MG63 (cell line): ENCODE data around the gene ITGA6. TPM values are rescaled to one million over a fixed set of nuclear protein-coding genes. Genes with fewer than 3 reads are reported as not detected.

Source experiments
- DNase-seq: peaks from one replicate; pipeline ENCODE4 v3.0.0-alpha.2; 2020
- H3K27me3 ChIP-seq: fragments of 250-450 bp; sonication (Bioruptor Pico); 2 replicates; pipeline ENCODE4 v1.5.1; 2020; ENCODE audit warnings: mild to moderate bottlenecking, moderate library complexity
- H3K36me3 ChIP-seq: fragments of 250-450 bp; sonication (Bioruptor Pico); 2 replicates; pipeline ENCODE4 v1.5.1; 2020; ENCODE audit warnings: mild to moderate bottlenecking, moderate library complexity
- H3K4me3 ChIP-seq: fragments of 250-450 bp; sonication (Bioruptor Pico); 2 replicates; pipeline ENCODE4 v1.5.1; 2020; ENCODE audit warnings: mild to moderate bottlenecking, moderate library complexity
- H3K9me3 ChIP-seq: fragments of 250-450 bp; sonication (Bioruptor Pico); 2 replicates; pipeline ENCODE4 v1.5.1; 2020; ENCODE audit warnings: mild to moderate bottlenecking, moderate library complexity
- total RNA-seq: library from RNA; depleted of rRNA; stranded (reverse); fragments of >200 nt; shearing (Covaris generic); gene quantifications from 2 replicates; pipeline ENCODE4 v1.2.3, GENCODE V29; 2014; ENCODE audit warnings: low replicate concordance

Gene ITGA6
- total RNA-seq, 1 experiment from 2014 or later, result 4.3 TPM

- H3K4me3 ChIP-seq, result no peak overlapping the region
- H3K36me3 ChIP-seq, result no peaks in the 10 kb centered on the region
- no peak for DNase-seq
- H3K27me3 ChIP-seq, result no peaks in the 10 kb centered on the region
- no peaks in the 10 kb centered on the region for H3K9me3 ChIP-seq
These were observed 22.6 kb downstream of the ITGA6 start for GRCh38 chr2:172449911-172450550.

DNA sequence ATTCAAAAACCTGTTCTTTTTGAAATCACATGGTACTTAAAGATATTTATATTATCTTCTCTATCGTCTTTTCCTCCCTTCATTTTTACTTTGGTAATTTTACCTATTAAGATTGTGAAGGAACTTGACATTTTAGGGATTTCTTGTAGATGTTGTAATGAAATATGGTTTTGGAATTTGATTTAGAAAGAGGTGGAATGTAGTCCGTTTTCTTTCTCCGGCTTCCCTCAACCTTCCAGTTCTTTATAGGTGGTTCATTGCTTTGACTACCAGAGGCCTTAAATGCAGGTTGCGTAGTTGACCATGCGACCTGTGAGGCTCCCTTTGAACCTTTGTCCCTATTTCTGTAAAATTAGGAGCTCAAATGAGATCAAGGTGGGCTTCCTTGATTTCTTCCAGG is 24.5 kb downstream of the ITGA6 start:
- no peak for DNase-seq
- Histone ChIP-seq H3K27me3 (no peaks in the 10 kb centered on the region), H3K9me3 (no peaks in the 10 kb centered on the region), H3K36me3 (no peaks in the 10 kb centered on the region), H3K4me3 (no peak overlapping the region)

- H3K9me3 ChIP-seq, result no peaks in the 10 kb centered on the region
- DNase-seq, result no peak
- H3K36me3 ChIP-seq, result no peaks in the 10 kb centered on the region
- no peaks in the 10 kb centered on the region for H3K27me3 ChIP-seq
- no peak overlapping the region for H3K4me3 ChIP-seq
These were observed 25.5 kb downstream of the ITGA6 start for GRCh38 chr2:172452845-172453244.

GRCh38 chr2:172454404-172455120 is 27.2 kb downstream of the ITGA6 start:
- Histone ChIP-seq H3K27me3 (no peaks in the 10 kb centered on the region), H3K9me3 (no peaks in the 10 kb centered on the region), H3K36me3 (no peaks in the 10 kb centered on the region), H3K4me3 (no peak overlapping the region)
- DNase-seq, result no peak

DNA sequence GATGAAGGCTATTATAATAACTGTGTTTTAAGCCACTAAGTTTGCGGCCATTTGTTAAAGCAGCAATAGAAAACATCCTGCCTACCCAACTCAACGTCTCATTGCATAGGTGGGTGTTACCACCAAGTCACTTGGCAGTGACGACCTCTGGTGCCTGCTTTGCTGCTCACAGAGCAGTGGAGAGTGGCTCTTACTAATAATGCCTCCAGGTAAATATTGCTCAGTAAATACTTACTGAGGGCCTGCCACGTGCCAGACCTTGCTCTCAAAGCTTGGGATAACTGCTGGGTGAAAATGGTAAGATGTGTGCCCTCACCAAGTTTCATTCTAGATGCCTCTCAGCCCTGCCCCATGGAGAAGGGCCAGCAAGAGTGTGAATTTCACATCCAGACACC is 27.7 kb downstream of the ITGA6 start:
- H3K36me3 ChIP-seq, result no peaks in the 10 kb centered on the region
- DNase-seq, result no peak

DNA sequence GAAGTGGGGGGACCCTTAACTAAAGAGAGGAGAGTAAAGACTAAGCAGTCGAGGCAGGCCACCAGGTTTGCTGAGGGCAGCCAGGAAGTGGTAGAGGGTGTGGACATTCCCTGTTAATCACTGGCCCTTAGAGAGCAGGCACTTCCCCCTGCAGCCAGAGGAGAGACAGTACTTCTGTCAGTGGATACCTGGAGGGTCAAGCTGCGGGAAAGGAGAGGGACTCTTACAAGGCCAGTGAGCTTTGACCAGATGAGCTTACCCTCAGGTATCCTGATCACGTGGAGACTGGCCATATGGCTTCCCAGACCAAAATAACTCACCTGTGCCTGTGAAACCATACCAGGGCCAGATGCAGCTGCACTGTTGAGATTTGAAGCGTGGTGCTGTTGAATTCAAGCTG is 28.6 kb downstream of the ITGA6 start:
- H3K36me3 ChIP-seq, result no peaks in the 10 kb centered on the region
- no peak for DNase-seq
- no peaks in the 10 kb centered on the region for H3K27me3 ChIP-seq
- no peak overlapping the region for H3K4me3 ChIP-seq
- no peaks in the 10 kb centered on the region for H3K9me3 ChIP-seq

More for the DNA sequence above, 27.7 kb downstream of the ITGA6 start:
- no peaks in the 10 kb centered on the region for H3K9me3 ChIP-seq
- H3K27me3 ChIP-seq, result no peaks in the 10 kb centered on the region
- no peak overlapping the region for H3K4me3 ChIP-seq

DNA sequence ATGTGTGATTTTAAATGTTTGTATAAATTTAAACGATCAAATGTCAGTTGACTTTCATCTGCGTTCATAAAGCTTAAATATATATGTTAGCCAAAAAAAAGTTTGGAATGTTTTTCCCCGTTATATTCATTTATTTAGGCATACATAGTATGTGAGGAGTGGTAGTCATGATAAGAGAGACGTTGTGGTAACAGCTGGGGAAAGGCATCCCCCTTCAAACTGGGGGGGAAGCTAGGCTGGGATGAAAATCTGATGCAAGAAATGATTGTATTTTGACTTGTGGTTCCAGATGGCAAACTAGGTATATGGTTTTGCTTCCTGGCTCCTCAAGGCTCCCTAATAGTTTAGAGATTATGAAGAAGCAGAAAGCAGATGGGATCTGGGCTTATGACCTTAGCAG is 30.1 kb downstream of the ITGA6 start:
- Histone ChIP-seq H3K27me3 (no peaks in the 10 kb centered on the region), H3K9me3 (no peaks in the 10 kb centered on the region), H3K36me3 (no peaks in the 10 kb centered on the region), H3K4me3 (no peak overlapping the region)
- no peak for DNase-seq

DNA sequence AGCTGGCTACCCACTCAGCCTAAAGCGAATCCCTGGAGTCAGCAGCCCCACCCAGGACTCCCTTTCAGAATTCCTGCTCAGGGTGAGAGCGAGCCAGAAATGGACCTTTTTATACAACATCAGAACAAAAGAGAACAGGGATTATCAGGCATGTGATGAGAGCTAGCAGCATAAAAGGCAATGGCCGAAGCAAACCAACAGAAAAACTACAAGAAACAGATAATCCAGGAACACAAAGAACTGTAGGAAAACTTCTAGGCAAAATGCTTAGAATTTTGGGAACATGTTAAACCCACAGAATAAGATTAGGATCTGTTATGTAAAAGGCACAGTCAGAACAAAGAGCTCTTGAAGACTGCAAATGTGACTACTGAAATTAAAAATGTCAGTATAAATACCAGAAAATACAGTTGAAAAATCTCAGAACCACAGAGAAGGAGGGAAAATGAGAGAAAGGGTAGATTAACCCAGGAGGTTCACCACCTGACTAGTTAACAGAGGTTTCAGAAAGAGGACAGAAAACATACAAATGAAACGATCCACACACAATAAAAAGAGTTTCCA is 31.3 kb downstream of the ITGA6 start:
- Histone ChIP-seq H3K27me3 (no peaks in the 10 kb centered on the region), H3K4me3 (no peak overlapping the region), H3K9me3 (no peaks in the 10 kb centered on the region), H3K36me3 (no peaks in the 10 kb centered on the region)
- no peak for DNase-seq

- no peaks in the 10 kb centered on the region for H3K36me3 ChIP-seq
- no peaks in the 10 kb centered on the region for H3K9me3 ChIP-seq
- no peaks in the 10 kb centered on the region for H3K27me3 ChIP-seq
- no peak overlapping the region for H3K4me3 ChIP-seq
- DNase-seq, result no peak
These were observed 33.4 kb downstream of the ITGA6 start for GRCh38 chr2:172460780-172461201.

- no peaks in the 10 kb centered on the region for H3K36me3 ChIP-seq
- peak; percentile 43 for DNase-seq
- H3K4me3 ChIP-seq, result no peak overlapping the region
- no peaks in the 10 kb centered on the region for H3K9me3 ChIP-seq
- H3K27me3 ChIP-seq, result no peaks in the 10 kb centered on the region
These were observed 34.4 kb downstream of the ITGA6 start for GRCh38 chr2:172461591-172462372.

GRCh38 chr2:172462373-172462848 is 35.0 kb downstream of the ITGA6 start:
- Histone ChIP-seq H3K36me3 (no peaks in the 10 kb centered on the region), H3K4me3 (no peak overlapping the region), H3K27me3 (no peaks in the 10 kb centered on the region), H3K9me3 (no peaks in the 10 kb centered on the region)
- DNase-seq, result no peak

GRCh38 chr2:172462849-172463381 is 35.5 kb downstream of the ITGA6 start:
- H3K36me3 ChIP-seq, result no peaks in the 10 kb centered on the region
- no peaks in the 10 kb centered on the region for H3K9me3 ChIP-seq
- no peak for DNase-seq

DNA sequence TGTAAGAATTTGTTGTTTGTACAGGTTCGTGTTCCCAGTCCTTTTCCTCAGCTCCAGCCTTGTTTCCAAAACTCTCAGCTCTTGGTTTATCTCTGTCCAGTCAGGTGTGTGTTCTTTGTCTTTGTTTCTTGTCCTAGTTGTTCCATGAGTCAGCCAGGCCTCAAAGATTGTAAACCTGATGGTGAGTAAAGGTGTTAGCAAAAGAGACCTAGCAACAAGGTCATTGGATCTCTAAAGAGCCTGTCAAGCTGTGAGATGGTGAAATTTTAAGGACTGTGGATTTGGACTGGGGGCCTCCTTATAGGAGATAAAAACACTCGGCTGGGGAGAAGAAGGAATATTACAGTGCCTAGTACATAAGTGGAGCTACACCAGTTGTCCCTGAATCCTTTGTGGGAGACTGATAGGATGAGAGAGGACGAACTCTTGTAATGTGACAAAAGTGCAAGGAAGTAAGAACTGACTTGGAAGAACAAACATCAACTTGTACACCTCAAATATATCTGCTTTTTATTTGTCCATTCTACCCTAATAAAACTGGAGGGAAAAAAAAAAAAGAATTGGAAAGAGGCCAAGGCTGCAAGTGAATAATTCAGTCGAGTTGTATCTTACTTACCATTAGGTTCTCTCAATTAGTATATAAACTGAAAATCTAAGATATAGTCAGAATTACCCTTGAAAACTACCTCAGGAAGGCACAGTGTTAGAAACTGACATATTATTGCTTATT is 37.2 kb downstream of the ITGA6 start:
- no peak for DNase-seq
- H3K9me3 ChIP-seq, result no peaks in the 10 kb centered on the region
- no peak overlapping the region for H3K4me3 ChIP-seq
- no peaks in the 10 kb centered on the region for H3K27me3 ChIP-seq
- H3K36me3 ChIP-seq, result no peaks in the 10 kb centered on the region

More at GRCh38 chr2:172462849-172463381, 35.5 kb downstream of the ITGA6 start:
- Histone ChIP-seq H3K4me3 (no peak overlapping the region), H3K27me3 (no peaks in the 10 kb centered on the region)

DNA sequence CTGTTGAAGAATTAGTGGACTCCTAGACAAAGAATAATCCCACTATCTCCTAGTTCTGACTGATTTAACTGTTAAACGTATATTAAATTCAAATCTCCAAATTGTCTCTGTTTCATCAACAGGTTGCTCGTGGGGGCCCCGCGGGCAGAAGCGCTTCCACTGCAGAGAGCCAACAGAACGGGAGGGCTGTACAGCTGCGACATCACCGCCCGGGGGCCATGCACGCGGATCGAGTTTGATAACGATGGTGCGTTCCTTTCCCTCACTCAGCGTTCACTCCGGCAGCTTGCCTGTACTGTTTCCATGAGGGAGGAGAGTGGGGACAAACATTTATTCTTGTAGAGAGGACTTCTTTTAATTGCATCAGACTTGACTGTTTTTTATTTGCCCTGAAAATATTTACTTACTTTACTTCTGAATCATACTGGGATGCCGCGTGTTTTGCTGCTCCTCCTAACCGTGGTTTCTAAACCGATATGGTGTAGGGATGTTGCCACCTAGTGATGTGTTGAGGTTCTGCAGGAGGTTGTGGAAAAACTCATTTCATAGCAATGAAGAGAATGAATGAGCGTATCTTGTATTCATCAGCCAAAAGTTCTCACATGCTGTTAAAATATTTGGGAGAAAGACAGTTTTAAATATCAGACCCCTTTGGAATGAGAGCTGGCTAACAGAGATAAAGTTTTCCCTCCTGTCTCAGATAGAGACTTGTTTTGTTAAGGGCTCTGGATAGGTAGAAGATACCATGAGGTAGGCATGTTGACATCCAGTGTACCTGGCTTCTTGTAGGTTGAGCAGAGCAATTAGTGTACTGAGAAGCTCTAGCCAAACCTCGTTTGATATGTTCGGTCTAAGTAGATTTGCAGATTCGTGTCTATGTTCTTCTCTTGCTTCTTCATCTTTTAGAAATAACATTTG is 38.3 kb downstream of the ITGA6 start:
- Histone ChIP-seq H3K4me3 (peak overlapping the region; percentile 29), H3K27me3 (no peaks in the 10 kb centered on the region), H3K9me3 (no peaks in the 10 kb centered on the region), H3K36me3 (no peaks in the 10 kb centered on the region)
- DNase-seq, result peak; percentile 57

- no peaks in the 10 kb centered on the region for H3K9me3 ChIP-seq
- H3K36me3 ChIP-seq, result no peaks in the 10 kb centered on the region
- no peaks in the 10 kb centered on the region for H3K27me3 ChIP-seq
- no peak for DNase-seq
- no peak overlapping the region for H3K4me3 ChIP-seq
These were observed 40.0 kb downstream of the ITGA6 start for GRCh38 chr2:172467382-172467781.
